ENCODE measurements around the gene PTPRN2.
"Not testable (repeated sequence)": the region's sequence is repeated elsewhere in the genome, so short reads cannot be mapped to it uniquely, and the experiment has no call there.

The PTPRN2 gene

GRCh38 chr7:157859915-157860314 lies 727.7 kb downstream of the PTPRN2 start:
- no peak for DNase-seq

GRCh38 chr7:157857578-157858075 lies 730.0 kb downstream of the PTPRN2 start:
- no peak for DNase-seq

GRCh38 chr7:157856873-157857577 lies 730.6 kb downstream of the PTPRN2 start:
- DNase-seq = no peak

GRCh38 chr7:157855452-157856213 lies 732.0 kb downstream of the PTPRN2 start:
- DNase-seq = no peak

- no peak for DNase-seq
Measured at GRCh38 chr7:157855016-157855415, 732.6 kb downstream of the PTPRN2 start.

GRCh38 chr7:157854066-157854891 lies 733.3 kb downstream of the PTPRN2 start:
- DNase-seq = no peak

- no peak for DNase-seq
Measured at GRCh38 chr7:157853789-157854065, 733.9 kb downstream of the PTPRN2 start.

- DNase-seq = no peak
Measured at GRCh38 chr7:157853076-157853788, 734.4 kb downstream of the PTPRN2 start.

GRCh38 chr7:157851501-157852067 lies 736.0 kb downstream of the PTPRN2 start:
- DNase-seq = peak; percentile 17

GRCh38 chr7:157850481-157851444 lies 736.9 kb downstream of the PTPRN2 start:
- DNase-seq = no peak

- no peak for DNase-seq
Measured at GRCh38 chr7:157849726-157850125, 737.9 kb downstream of the PTPRN2 start.

- no peak for DNase-seq
Measured at GRCh38 chr7:157849341-157849596, 738.4 kb downstream of the PTPRN2 start.

GRCh38 chr7:157848508-157849340 lies 738.9 kb downstream of the PTPRN2 start:
- no peak for DNase-seq

- DNase-seq = not testable (repeated sequence)
Measured at GRCh38 chr7:157847756-157848487, 739.7 kb downstream of the PTPRN2 start.

- not testable (repeated sequence) for DNase-seq
Measured at GRCh38 chr7:157846746-157847145, 740.9 kb downstream of the PTPRN2 start.

GRCh38 chr7:157846271-157846670 lies 741.4 kb downstream of the PTPRN2 start:
- DNase-seq = no peak

GRCh38 chr7:157845203-157845835 lies 742.3 kb downstream of the PTPRN2 start:
- no peak for DNase-seq

GRCh38 chr7:157844611-157845010 lies 743.0 kb downstream of the PTPRN2 start:
- DNase-seq = no peak

- no peak for DNase-seq
Measured at GRCh38 chr7:157844141-157844540, 743.5 kb downstream of the PTPRN2 start.

Data from NCI-H2171 (cell line).